Fibroblast of skin of left quadriceps (primary cell): Measurements from ENCODE around the gene CSH2.
"Not testable (repeated sequence)": the region's sequence is repeated elsewhere in the genome, so short reads cannot be mapped to it uniquely, and the experiment has no call there.

Experiments
- DNase-seq, 2 experiments: peaks; one replicate each; pipeline ENCODE4 v3.0.0-alpha.2; 2013; ENCODE audit warnings: low read depth in 2 of 2

CSH2 gene

GRCh38 chr17:63896524-63897354 lies 23.3 kb upstream of the CSH2 start, which contains the start of gene CSH1:
TSS of gene CSH1 (minus strand) at chr17:63896574. CDS start at chr17:63896511, 63 bp downstream.
- not testable (repeated sequence) for DNase-seq

DNA sequence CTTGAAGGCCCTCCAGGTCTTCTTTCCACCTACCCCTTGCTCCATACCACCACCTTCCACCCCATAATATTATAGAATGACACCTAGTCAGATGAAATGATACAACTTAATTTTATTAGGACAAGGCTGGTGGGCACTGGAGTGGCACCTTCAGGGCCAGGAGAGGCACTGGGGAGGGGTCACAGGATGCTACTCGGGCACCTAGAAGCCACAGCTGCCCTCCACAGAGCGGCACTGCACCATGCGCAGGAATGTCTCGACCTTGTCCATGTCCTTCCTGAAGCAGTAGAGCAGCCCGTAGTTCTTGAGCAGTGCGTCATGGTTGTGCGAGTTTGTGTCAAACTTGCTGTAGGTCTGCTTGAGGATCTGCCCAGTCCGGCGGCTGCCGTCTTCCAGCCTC lies 21.3 kb upstream of the CSH2 start:
- DNase-seq, result not testable (repeated sequence)

GRCh38 chr17:63894021-63894420 lies 20.5 kb upstream of the CSH2 start:
- DNase-seq, result not testable (repeated sequence)

DNA sequence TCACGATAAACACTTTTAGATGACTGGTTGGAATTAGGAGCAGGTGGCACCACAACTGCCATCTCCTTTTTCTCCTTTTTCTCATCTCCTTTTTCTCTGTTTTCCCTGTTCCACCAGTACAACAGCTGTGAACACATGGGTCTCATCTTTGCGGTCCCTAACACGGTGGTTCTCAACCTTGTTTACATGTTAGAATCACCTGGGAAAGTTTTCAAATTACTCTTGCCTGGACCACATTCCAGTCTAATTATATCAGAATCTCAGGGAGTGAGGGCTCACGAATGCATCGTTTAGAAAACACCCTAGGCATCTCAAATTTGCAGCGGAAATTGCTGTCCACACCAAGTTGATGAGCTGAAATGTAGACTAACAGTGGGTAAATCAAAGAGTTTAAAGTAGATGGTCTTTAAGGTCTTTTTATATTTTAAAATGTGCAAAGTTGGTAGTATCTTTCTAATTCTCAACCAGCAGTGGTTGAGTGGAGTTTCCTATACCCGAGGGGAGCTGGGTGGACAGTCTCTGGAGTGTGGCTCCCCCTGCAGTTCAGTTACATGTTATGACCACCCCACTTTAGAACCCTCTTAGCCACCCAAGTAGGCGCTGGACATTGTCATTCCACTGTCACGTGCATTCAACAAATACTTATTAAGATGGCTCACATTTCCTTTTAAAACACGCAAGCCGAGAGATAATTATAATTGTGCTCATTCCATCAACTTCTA lies 19.0 kb upstream of the CSH2 start:
- DNase-seq, result not testable (repeated sequence)

GRCh38 chr17:63889026-63889848 lies 15.8 kb upstream of the CSH2 start:
- DNase-seq, result not testable (repeated sequence)

- DNase-seq, result not testable (repeated sequence)
These were observed 11.6 kb upstream of the CSH2 start for GRCh38 chr17:63885119-63885518.

- not testable (repeated sequence) for DNase-seq
These were observed 9.2 kb upstream of the CSH2 start for GRCh38 chr17:63882626-63883126.

GRCh38 chr17:63881935-63882601 lies 8.6 kb upstream of the CSH2 start, which contains the start of gene GH2:
TSS of gene GH2 (minus strand) at chr17:63881944. CDS start at chr17:63881801, 143 bp downstream.
- DNase-seq, result peak in 1 of 2 experiments; percentile 11

GRCh38 chr17:63881337-63881736 lies 7.9 kb upstream of the CSH2 start:
- not testable (repeated sequence) for DNase-seq

DNA sequence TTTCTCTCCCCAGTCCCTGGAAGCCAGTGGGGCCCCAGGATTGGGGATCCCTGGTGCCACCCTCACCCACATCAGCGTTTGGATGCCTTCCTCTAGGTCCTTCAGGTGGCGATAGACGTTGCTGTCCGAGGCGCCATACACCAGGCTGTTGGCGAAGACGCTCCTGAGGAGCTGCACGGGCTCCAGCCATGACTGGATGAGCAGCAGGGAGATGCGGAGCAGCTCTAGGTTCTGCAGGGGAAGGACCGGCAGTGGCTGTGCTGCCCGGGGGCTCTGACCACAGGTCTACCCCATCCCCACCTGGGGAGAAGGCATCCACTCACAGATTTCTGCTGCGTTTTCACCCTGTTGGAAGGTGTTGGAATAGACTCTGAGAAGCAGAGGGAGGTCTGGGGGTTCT lies 7.2 kb upstream of the CSH2 start:
- no peak for DNase-seq

DNA sequence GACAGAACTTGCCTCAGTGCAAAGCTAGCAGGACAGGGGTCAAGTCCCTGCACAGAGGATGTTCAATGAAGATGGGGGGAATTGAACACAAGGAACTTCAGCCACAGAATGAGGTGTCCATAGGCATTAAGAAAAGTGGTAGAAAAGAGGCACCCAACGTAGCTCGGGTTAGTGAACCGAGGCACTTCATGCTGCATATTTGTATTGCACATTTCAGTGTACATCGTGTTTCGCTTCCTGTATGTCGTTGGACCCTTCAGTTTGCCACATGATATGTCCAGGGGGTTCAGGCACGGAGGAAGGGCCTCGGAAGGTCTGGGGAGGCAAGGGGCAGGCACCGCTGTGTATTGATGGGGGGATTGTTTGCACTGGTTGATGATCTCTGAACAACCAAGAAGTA lies 4.9 kb upstream of the CSH2 start:
- not testable (repeated sequence) for DNase-seq

DNA sequence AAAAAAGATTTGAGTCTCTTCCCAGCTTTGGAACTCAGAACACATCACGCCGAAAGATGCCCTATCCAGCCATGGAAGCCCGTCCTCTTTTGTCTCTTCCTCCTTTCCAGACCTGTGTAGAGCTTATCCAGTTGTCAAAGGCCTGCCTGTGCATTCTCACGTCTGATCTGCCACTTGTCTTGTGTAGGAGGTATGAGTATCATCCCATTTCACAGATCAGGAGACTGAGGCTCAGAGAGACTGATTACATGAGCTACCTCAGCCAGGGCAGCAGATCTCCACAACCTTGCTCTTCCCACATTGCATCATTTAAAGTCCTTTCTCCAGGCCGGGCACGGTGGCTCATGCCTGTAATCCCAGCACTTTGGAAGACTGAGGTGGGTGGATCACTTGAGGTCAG lies 1.2 kb upstream of the CSH2 start:
- DNase-seq, result not testable (repeated sequence)

DNA sequence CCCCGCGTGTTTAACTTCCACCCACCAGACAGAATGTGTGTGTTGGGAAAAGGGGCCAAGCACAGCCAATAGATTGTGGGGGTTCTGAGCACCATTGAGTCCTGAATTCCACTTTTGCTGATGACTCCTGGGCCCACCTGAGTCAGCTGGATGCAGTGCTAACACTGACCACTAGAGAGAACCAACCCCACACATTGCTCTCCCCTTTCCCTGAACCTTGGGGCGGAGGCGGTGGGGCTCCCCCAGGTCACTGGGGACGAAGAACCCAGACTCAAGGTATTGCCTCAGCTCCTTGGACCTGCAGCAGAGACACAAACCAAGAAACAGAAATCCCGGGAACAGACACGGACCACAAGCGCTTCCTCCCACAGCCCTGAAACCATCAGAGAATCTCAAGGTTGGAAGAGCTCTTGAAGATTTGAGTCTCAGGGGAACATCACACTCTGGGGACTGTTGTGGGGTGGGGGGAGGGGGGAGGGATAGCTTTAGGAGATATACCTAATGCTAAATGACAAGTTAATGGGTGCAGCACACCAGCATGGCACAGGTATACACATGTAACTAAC lies 667 bp upstream of the CSH2 start:
- not testable (repeated sequence) for DNase-seq

GRCh38 chr17:63871646-63872365 lies 1.7 kb downstream of the CSH2 start:
- not testable (repeated sequence) for DNase-seq

DNA sequence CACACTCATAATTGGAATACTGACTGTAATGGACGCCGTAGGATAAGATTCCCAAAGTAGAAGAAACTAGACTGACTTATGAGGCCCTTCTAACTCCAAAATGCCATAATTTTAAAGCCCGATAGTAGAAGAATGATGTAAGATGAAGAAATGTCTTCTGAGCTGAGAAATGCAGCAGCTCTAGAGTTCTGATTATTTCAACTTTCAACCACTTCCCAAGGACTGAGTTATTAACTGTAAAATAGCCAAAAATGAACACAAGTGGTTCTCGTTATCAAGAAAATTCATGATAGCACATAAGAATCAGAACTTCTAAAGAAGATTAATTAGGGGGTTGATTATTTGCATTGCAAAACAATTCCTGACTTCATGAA lies 3.2 kb downstream of the CSH2 start:
- DNase-seq, result not testable (repeated sequence)

GRCh38 chr17:63869491-63870291 lies 3.8 kb downstream of the CSH2 start:
- DNase-seq, result peak; percentile 34 to 36

- not testable (repeated sequence) for DNase-seq
These were observed 6.9 kb downstream of the CSH2 start for GRCh38 chr17:63866625-63867024.

DNA sequence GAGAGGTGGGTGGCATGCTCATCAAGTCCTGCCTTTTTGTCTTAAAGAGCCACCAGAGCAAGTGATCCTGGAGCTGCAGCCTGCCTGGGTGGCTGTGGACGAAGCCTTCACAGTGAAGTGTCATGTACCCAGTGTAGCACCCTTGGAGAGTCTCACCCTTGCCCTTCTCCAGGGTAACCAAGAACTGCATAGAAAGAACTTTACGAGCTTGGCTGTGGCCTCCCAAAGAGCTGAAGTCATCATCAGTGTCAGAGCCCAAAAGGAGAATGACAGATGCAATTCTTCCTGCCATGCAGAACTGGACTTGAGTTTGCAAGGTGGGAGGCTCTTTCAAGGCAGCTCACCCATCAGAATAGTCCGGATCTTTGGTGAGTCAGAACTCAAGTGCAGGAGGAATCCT lies 14.2 kb downstream of the CSH2 start:
- DNase-seq, result no peak

DNA sequence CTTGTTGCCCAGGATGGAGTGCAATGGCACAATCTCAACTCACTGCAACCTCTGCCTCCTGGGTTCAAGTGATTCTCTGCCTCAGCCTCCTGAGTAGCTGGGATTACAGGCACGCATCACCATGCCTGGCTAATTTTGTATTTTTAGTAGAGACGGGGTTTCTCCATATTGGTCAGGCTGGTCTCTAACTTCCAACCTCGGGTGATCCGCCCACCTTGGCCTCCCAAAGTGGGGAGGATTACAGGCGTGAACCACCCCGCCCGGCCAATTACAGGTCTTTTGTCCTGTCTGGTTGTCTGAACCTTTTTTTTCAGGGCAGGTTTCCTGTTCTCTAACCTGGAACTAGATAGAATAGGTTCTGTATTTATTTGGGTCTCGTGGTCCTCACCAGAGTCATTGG lies 17.1 kb downstream of the CSH2 start:
- DNase-seq, result not testable (repeated sequence)
